BJ (cell line): Measurements from ENCODE around the gene NSG1. TPM values are rescaled to one million over a fixed set of nuclear protein-coding genes. Genes with fewer than 3 reads are reported as not detected.
"Not testable (repeated sequence)": the region's sequence is repeated elsewhere in the genome, so short reads cannot be mapped to it uniquely, and the experiment has no call there.

Experiments
- CTCF ChIA-PET: fragments of 350-600 bp; formaldehyde crosslinking; extraction: SDS; loops from one replicate; lab custom pipeline; 2021; ENCODE audit warnings: antibody characterized with exemption, inconsistent platforms; lab: Yijun Ruan, JAX
- POLR2A ChIA-PET: fragments of 300-600 bp; sonication (Branson Sonifier 250); formaldehyde crosslinking; extraction: SDS; loops from one replicate; lab custom pipeline; 2021; ENCODE audit warnings: antibody characterized with exemption; lab: Charles Lee
- DNase-seq: peaks from one replicate; pipeline ENCODE4 v3.0.0-alpha.2; 2011; ENCODE audit warnings: low read depth
- H3K27me3 ChIP-seq: 2 replicates; pipeline ENCODE4 v1.6.0; 2011; ENCODE audit warnings: low read length; ENCODE audit not compliant: control insufficient read depth, insufficient read depth
- H3K36me3 ChIP-seq: 2 replicates; pipeline ENCODE4 v1.5.1; 2011; ENCODE audit warnings: low read length; ENCODE audit not compliant: control insufficient read depth, insufficient read depth
- H3K4me3 ChIP-seq: 2 replicates; pipeline ENCODE4 v1.5.1; 2011; ENCODE audit warnings: low read depth, mild to moderate bottlenecking, control low read depth, low read length
- CTCF ChIP-seq: IDR thresholded peaks from 2 replicates; pipeline ENCODE4 v1.5.1; 2011; ENCODE audit warnings: low read depth, mild to moderate bottlenecking, control low read depth, inconsistent platforms, low read length, moderate library complexity; ENCODE audit not compliant: insufficient read depth
- polyA plus RNA-seq: library from polyadenylated mRNA; depleted of rRNA; stranded (reverse); fragments of >200 nt; gene quantifications from 2 replicates; pipeline ENCODE4 v1.2.3, GENCODE V29; 2011

The NSG1 gene
- polyA plus RNA-seq, 1 experiment = 0.17 TPM

GRCh38 chr4:4418676-4419390 lies 31.9 kb downstream of the NSG1 start:
- DNase-seq = no peak
- Histone ChIP-seq H3K4me3 (no peak overlapping the region), H3K36me3 (peaks cover 29% of the 10 kb centered on the region), H3K27me3 (no peaks in the 10 kb centered on the region)
- TF ChIP-seq CTCF = no peak
- ChIA-PET POLR2A (no interaction called here), CTCF (interaction anchor here (4.1 kb wide), 1 partner anchor 12 kb away, joined by 17 read pairs; no protein-coding TSS in a partner anchor)

- CTCF ChIA-PET = interaction anchor here (1.8 to 4.1 kb wide), 2 partner anchors 11 to 15 kb away, joined by 4 to 17 read pairs; no protein-coding TSS in a partner anchor
- TF ChIP-seq CTCF = no peak
- peaks cover 32% of the 10 kb centered on the region for H3K36me3 ChIP-seq
- no peak overlapping the region for H3K4me3 ChIP-seq
- no peak for DNase-seq
- no peaks in the 10 kb centered on the region for H3K27me3 ChIP-seq
- POLR2A ChIA-PET = no interaction called here
These were observed 33.0 kb downstream of the NSG1 start for GRCh38 chr4:4419896-4420295.

- CTCF ChIA-PET = interaction anchor here (1.8 to 4.1 kb wide), 2 partner anchors 10 to 14 kb away, joined by 4 to 17 read pairs; no protein-coding TSS in a partner anchor
- POLR2A ChIA-PET = no interaction called here
- Histone ChIP-seq H3K36me3 (peaks cover 32% of the 10 kb centered on the region), H3K4me3 (no peak overlapping the region), H3K27me3 (no peaks in the 10 kb centered on the region)
- no peak for TF ChIP-seq CTCF
- no peak for DNase-seq
These were observed 33.5 kb downstream of the NSG1 start for GRCh38 chr4:4420421-4420820.

GRCh38 chr4:4421356-4421755 lies 34.5 kb downstream of the NSG1 start:
- H3K36me3 ChIP-seq = peaks cover 30% of the 10 kb centered on the region
- no peak overlapping the region for H3K4me3 ChIP-seq
- DNase-seq = no peak
- H3K27me3 ChIP-seq = no peaks in the 10 kb centered on the region
- ChIA-PET POLR2A (interaction anchor here (0.6 kb wide), 1 partner anchor 189 kb away, joined by 8 read pairs; no protein-coding TSS in a partner anchor), CTCF (no interaction called here)
- no peak for TF ChIP-seq CTCF

- POLR2A ChIA-PET, H3K4me3 ChIP-seq, H3K27me3 ChIP-seq, CTCF ChIA-PET, DNase-seq: not testable (repeated sequence)
- H3K36me3 ChIP-seq = peaks cover 30% of the 10 kb centered on the region
These were observed 35.2 kb downstream of the NSG1 start for GRCh38 chr4:4422117-4422516.
